Neural cell (in vitro differentiated cells): Measurements from ENCODE around the gene NOP56.

Experiments used
- EP300 ChIP-seq: fragments of 450-650 bp; conservative IDR thresholded peaks from 2 replicates; pipeline ENCODE4 v1.6.1; 2014; ENCODE audit warnings: antibody characterized with exemption, mild to moderate bottlenecking, moderate library complexity; ENCODE audit not compliant: poor library complexity, severe bottlenecking
- EZH2 ChIP-seq: fragments of 200-600, 300-800 bp; shearing (Covaris generic), sonication (generic); IDR thresholded peaks from 2 replicates; pipeline ENCODE4 v1.6.1; 2014; ENCODE audit warnings: antibody characterized with exemption, low read length, borderline replicate concordance, mild to moderate bottlenecking; ENCODE audit not compliant: insufficient read depth, poor library complexity, severe bottlenecking
- MXI1 ChIP-seq: fragments of 450-650 bp; conservative IDR thresholded peaks from 2 replicates; pipeline ENCODE4 v1.6.1; 2014; ENCODE audit warnings: antibody characterized with exemption, mild to moderate bottlenecking; ENCODE audit not compliant: poor library complexity, severe bottlenecking
- POLR2AphosphoS5 ChIP-seq: IDR thresholded peaks from 2 replicates; pipeline ENCODE4 v1.6.1; 2012
- SMC3 ChIP-seq: fragments of 450-650 bp; conservative IDR thresholded peaks from 2 replicates; pipeline ENCODE4 v1.6.1; 2014; ENCODE audit warnings: antibody characterized with exemption, mild to moderate bottlenecking, moderate library complexity; ENCODE audit not compliant: poor library complexity
- TF ChIP-seq, protein P1 (sequence below): fragments of 450-650 bp; IDR thresholded peaks from 2 replicates; pipeline ENCODE4 v1.5.1; 2014; ENCODE audit warnings: antibody characterized with exemption, mild to moderate bottlenecking, moderate library complexity; ENCODE audit not compliant: poor library complexity, severe bottlenecking
- TF ChIP-seq, protein P2 (sequence below): IDR thresholded peaks from 2 replicates; pipeline ENCODE4 v1.6.1; 2012; ENCODE audit warnings: borderline replicate concordance

DNA sequence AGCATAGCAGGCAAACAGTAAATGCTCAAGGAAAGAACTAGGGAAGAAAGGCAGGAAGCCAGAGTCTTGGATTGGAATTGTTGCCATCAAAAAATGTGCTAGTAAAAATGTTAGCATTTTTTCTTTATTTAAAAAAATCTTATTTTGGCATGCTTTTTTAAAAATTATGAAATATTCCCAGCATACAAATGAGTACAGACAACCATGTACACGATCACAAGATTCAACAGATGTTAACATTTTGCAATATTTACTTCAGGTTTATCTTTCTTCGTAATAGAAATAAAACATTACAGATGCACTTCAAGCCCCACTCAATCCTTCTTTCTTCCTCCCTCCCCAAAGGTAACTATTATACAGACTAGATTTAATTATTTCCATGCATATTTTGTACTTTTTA lies 27.4 kb upstream of the NOP56 start:
- TF ChIP-seq, protein P1, sequence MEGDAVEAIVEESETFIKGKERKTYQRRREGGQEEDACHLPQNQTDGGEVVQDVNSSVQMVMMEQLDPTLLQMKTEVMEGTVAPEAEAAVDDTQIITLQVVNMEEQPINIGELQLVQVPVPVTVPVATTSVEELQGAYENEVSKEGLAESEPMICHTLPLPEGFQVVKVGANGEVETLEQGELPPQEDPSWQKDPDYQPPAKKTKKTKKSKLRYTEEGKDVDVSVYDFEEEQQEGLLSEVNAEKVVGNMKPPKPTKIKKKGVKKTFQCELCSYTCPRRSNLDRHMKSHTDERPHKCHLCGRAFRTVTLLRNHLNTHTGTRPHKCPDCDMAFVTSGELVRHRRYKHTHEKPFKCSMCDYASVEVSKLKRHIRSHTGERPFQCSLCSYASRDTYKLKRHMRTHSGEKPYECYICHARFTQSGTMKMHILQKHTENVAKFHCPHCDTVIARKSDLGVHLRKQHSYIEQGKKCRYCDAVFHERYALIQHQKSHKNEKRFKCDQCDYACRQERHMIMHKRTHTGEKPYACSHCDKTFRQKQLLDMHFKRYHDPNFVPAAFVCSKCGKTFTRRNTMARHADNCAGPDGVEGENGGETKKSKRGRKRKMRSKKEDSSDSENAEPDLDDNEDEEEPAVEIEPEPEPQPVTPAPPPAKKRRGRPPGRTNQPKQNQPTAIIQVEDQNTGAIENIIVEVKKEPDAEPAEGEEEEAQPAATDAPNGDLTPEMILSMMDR, result no peak
- TF ChIP-seq MXI1 (no peak), POLR2AphosphoS5 (no peak), EP300 (no peak), SMC3 (no peak), EZH2 (no peak)
- TF ChIP-seq, protein P2, sequence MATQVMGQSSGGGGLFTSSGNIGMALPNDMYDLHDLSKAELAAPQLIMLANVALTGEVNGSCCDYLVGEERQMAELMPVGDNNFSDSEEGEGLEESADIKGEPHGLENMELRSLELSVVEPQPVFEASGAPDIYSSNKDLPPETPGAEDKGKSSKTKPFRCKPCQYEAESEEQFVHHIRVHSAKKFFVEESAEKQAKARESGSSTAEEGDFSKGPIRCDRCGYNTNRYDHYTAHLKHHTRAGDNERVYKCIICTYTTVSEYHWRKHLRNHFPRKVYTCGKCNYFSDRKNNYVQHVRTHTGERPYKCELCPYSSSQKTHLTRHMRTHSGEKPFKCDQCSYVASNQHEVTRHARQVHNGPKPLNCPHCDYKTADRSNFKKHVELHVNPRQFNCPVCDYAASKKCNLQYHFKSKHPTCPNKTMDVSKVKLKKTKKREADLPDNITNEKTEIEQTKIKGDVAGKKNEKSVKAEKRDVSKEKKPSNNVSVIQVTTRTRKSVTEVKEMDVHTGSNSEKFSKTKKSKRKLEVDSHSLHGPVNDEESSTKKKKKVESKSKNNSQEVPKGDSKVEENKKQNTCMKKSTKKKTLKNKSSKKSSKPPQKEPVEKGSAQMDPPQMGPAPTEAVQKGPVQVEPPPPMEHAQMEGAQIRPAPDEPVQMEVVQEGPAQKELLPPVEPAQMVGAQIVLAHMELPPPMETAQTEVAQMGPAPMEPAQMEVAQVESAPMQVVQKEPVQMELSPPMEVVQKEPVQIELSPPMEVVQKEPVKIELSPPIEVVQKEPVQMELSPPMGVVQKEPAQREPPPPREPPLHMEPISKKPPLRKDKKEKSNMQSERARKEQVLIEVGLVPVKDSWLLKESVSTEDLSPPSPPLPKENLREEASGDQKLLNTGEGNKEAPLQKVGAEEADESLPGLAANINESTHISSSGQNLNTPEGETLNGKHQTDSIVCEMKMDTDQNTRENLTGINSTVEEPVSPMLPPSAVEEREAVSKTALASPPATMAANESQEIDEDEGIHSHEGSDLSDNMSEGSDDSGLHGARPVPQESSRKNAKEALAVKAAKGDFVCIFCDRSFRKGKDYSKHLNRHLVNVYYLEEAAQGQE, result no peak
